NCI-H748 treated with DMSO at 0.1 percent for 48 hours (cell line): Measurements from ENCODE around the gene EEF1E1.
"Not testable (repeated sequence)": the region's sequence is repeated elsewhere in the genome, so short reads cannot be mapped to it uniquely, and the experiment has no call there.

ENCODE experiments used
- DNase-seq: peaks from one replicate; lab custom pipeline; 2025; lab: John Stamatoyannopoulos, UW

EEF1E1 gene

DNA sequence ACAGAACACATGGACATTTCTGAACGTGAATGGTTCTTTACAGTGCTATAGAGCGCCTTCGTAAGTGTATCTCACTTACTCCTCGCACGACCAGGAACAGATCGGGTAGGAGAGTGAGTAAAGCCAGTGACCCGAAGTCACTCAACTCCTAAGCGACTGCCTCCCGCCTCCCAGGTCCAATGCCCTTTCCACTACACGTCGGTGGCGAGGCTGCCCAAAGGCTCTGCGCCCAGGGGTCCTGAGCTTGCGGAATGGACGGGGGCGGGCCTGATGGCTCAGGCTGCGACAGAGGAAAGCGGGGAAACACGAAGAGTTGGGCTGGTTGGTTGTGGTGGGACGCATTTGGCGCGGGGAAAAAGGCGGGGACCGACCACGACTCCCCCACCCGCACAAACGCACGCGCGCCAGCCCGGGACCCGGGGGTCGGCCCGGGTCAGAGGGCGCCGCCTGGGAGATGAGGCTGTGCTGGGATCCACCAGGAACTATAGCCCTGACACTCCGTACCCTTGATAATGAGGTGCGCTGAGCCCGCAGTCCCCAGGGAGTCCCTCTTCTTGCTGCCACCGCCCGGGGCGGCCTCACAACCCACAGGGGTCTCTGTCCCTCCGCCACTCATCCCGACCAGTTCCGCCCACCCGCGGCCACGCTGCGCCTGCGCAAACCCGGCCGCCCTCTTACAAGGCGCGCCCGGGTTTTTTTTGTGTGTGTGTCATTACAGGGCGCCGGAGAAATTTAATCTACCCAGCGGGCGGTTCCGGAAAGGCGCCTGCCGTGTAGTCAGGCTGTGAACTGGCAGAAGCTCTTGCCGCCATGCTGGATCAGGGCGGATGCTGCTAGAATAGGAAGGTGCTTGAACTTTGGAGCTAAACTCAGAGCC is 38.3 kb downstream of the EEF1E1 start, which contains the start of gene BLOC1S5:
Gene BLOC1S5, minus strand, starts transcription at position 629 of the 877 bp plus-strand sequence. Its CDS starts 13 bp downstream, at position 616.
- peak; percentile 98 for DNase-seq

DNA sequence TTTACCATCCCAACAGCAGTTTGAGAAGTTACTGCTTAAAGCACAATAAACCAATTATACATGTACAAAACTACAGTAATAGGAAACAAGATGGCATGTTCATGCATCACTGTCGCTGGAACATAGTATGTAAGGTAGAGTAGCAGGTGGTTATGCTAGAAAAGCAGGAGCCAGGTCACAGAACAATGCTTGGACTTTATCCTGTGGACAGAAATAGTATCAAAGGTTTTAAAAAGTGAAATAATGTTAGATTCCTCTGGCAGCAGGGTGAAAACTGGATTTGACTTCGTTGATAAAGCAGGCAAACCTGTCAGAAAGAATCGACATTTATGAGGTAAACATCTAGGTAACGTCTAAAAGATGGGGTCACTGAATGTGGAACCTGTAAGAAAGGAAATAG is 40.6 kb downstream of the EEF1E1 start:
- DNase-seq = no peak

DNA sequence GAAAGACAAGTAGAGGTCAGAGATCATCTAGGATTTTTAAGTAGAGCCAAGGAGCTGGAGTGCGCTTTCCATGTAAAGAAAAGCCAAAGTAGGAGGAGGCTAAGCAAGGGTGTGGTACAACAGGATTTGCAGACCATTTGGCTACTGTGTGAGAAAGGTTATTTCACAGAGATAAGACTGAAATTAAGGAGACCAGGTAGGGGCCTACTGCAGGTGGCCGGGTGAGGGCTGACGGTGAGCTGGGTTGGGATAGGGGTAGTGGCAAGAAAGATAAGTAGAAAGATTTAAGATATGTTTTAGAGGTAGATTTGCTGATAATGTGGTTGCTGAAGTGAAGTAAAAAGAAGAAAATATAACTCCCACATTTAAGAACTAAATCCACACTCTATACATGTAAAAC is 42.0 kb downstream of the EEF1E1 start:
- DNase-seq = no peak

DNA sequence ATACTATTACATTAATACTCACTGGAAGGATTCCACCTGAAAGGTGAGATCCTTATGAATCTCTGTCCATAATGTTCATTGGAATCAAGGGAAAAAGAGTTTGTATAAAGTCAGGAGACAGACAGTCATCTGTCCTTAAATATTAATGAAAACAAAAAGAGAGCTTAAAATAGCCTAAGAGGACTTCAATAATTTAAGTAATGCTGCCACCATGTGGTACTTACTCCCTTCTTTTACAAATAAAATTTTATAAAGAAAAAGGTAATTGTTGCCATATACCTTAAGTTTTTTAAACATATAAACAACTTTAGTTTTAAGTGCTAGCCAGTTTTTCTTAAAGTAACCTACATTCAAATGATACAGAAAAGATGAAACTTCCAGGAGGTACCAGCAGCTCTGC is 43.2 kb downstream of the EEF1E1 start:
- no peak for DNase-seq

DNA sequence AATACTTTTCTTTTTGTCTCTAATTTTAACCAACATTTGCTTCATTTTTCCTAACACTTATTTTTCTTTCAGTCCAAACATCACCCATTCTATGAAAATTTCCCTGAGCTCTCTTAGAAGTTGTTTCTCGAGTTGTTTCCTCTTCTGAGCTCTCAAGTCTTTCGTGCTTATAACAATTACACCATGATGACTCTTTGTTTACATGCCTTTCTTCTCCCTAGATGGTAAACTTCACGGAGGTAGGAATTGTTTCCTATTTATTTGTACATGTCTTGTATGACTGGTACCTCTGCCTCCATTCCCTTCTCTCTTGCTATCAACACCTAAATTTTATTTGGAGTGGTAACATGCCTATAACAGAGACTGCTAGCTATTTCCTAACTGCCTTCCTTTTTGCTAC is 44.6 kb downstream of the EEF1E1 start:
- DNase-seq = no peak

DNA sequence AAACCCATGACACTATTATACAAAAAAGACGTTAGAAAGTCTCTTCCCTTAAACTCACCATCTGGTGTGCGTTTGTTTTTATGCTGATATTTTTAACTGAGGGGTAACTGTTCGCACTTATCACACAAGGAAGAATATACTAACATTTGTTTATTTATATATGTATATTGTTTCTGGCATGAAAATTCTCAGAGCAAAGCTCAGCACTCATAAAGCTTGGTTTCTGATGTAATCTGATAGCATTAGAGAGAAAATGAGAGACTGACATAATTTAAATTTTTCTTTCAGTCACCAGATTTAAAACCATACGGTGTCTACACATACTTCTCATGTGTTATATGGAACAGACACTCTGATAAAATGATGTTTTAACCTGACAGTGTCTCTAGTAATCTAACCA is 45.1 kb downstream of the EEF1E1 start:
- DNase-seq = no peak

DNA sequence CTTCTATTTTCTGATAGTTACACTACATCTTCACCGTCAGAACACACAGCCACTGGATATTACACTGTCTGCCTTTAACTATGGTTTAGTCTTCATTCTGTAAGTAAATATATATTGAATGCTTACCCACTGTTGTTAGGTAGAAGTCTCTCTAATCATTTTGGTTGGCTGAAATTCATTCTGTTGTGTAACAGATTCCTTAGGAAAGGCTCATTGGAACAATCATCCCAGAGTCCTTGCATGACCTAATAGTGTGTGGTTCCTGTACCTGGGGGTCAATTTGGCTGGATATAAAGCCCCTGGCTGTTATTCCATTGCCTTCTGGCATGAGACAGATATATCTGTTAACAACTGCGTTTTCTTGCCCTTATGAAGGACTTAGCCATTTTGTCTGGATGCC is 48.1 kb downstream of the EEF1E1 start:
- DNase-seq = no peak

DNA sequence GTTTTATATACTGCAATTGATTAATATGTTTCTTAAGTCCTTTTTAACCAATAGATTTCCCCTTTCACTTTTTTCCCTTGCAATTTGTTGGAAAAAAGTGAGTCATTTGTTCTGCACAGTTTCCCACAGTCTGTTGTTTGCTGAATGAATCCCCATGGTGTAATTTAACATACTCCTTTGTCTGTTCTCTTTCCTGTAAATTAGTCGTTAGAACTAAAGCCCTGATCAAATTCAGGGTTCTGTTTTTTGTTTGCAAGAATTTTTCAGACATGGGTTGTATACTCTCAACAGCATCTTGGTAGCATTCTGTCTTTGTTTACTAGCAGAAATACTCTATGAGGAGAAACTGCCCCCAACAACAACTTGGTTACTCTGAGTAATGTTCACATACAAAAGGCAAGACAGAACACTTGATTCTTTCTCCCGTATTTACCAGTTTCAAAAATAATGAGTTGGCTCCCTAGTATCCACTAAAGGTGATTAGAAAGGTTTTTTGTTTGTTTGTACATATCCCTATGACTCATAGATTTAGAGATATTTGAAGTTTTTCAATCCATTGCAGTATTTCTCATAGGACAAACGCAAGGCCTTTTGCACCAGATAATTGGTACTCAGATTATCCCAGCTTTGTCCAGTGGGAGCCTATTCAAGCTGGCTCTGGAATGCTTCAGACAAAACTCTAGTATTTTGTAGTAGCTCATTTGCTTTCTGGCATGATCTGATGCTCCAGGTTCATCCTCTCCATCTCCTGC is 54.6 kb downstream of the EEF1E1 start:
- DNase-seq = no peak

DNA sequence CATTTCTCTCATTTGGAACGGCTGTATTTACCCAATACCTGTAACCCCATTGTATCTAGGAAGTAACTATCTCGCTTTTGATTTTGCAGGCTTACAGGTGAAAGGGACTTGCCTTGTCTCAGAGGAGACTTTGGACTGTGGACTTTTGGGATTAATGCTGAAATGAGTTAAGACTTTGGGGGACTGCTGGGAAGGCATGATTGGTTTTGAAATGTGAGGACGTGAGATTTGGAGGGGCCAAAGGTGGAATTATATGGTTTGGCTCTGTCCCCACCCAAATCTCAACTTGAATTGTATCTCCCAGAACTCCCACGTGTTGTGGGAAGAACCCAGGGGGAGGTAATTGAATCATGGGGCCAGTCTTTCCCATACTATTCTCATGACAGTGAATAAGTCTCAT is 56.6 kb downstream of the EEF1E1 start:
- not testable (repeated sequence) for DNase-seq

DNA sequence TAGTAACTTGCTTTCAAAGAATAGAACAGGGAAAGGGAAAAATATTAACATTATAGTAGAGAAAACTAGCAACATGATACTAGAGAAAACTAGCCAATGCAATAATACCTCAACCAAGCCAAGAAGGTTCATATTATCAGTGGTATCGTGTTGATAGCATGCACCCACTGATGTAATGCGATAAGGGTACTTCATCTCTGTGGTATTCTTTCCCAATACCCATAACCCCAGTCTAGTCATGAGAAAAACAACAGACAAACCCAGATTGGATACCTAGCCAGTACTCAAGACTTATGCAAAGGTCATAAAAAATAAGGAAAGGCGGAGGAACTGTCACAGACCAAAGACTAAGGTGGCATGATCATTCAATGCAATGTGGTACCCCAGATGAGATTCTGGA is 59.1 kb downstream of the EEF1E1 start:
- no peak for DNase-seq

DNA sequence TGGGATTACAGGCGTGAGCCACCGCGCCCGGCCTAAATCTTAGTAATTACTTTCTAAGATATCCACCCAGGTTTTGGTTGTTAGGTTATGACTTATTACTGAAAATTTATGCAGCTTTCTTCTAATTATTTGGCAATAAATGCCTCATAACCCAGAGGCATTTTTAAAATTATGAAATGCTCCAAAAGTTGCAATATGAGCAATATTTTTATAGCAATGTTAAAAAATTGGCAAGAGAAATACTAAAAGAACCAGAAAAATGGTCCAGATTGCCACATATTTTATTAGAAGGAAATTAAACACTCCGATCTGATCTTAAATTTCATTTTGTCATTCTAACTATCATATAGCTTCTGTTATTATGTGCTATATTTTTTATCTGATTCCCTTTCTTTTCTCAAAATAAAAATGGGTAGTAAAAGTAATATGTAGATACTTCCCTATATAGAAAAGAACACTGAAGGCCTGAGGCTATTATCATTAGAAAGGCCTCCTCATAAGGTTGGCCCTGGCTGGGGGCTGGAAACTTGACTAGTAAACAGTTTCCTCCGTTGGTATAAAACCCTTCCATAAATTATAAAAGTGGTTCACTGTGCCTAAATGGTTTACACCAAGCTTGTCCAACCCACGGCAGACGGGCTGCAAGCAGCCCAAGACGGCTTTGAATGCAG is 60.3 kb downstream of the EEF1E1 start:
- no peak for DNase-seq

DNA sequence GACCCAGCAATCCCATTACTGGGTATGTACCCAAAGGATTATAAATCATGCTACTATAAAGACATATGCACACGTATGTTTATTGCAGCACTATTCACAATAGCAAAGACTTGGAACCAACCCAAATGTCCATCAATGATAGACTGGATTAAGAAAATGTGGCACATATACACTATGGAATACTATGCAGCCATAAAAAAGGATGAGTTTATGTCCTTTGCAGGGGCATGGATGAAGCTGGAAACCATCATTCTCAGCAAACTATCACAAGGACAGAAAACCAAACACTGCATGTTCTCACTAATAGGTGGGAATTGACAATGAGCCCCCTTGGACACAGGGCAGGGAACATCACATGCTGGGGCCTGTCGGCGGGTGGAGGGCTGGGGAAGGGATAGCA is 68.2 kb downstream of the EEF1E1 start:
- DNase-seq = not testable (repeated sequence)

DNA sequence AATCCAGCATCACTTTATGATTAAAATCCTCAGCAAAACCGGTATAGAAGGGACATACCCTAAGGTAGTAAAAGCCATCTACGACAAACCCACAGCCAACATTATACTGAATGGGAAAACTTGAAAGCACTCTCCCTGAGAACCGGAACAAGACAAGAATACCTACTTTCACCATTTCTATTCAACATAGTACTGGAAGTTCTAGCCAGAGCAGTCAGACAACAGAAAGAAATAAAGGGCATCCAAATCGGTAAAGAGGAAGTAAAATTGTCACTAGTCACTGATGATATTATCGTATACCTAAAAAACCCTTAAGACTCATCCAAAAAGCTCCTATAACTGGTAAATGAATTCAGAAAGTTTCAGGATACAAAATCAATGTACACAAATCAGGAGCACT is 71.4 kb downstream of the EEF1E1 start:
- DNase-seq = no peak
